ENCODE results near the gene MYCBP.
"Not testable (repeated sequence)": the region's sequence is repeated elsewhere in the genome, so short reads cannot be mapped to it uniquely, and the experiment has no call there.

The MYCBP gene

GRCh38 chr1:38865112-38865715 lies 7.9 kb downstream of the MYCBP start:
- no peak for DNase-seq

DNA sequence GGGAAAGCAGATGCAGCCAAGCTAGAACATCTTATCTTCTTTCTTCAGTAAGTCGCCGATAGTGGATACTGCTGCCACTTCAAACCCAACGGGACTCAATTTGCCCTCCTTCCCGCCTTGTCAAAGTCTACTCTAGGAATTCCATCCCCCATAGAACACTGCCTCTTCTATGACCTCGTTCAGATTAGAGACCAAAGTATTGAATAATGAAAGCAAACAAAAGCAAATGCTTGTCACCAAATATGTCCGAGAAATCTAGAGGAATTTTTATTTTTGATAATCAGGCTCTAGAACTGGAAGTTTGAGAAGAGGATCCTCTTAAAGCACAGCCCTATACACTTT lies 12.7 kb downstream of the MYCBP start:
- DNase-seq = no peak

GRCh38 chr1:38859561-38860453 lies 13.3 kb downstream of the MYCBP start, which contains the start of gene RRAGC:
TSS of gene RRAGC (minus strand) at chr1:38859772. CDS start at chr1:38859646, 126 bp downstream.
- peak; percentile 98 for DNase-seq

DNA sequence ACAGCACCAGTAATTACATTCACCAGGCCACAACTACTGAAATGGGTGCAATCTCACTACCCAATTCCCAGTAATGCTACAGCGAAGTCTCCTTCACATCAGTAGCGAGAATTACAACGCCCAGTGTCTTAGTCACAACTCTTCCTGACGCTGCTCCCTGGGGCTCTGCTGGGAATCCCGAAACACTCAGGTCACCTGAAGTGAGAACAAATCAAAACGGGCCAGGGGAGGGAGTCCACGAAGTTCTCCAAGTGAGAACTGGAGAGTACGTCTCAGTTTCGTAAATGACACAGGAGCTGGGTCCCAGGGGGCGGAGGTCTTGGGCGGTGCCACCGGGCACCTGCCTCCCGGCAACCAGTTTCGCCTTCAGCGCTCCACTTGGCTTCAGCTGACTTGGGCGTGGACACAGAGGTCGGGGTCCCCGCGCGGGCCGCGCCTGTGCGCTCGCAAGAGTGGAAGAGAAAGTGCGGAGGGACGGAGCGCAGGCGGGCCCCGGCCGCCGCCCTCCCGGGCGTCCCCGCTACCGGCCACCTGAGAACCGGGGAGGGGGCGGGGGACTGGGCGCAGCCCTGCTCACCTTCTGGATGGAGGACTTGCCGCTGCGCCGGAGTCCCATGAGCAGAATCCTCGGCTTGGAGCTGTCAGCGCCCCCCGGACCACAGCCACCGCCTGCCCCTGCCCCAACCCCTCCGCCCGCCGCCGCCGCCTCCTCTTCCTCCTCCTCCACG lies 14.2 kb downstream of the MYCBP start:
- DNase-seq = peak; percentile 74 to 79

- DNase-seq = no peak
Observed at GRCh38 chr1:38852780-38853179, 20.4 kb downstream of the MYCBP start.

- DNase-seq = no peak
Observed at GRCh38 chr1:38848071-38848470, 25.1 kb downstream of the MYCBP start.

DNA sequence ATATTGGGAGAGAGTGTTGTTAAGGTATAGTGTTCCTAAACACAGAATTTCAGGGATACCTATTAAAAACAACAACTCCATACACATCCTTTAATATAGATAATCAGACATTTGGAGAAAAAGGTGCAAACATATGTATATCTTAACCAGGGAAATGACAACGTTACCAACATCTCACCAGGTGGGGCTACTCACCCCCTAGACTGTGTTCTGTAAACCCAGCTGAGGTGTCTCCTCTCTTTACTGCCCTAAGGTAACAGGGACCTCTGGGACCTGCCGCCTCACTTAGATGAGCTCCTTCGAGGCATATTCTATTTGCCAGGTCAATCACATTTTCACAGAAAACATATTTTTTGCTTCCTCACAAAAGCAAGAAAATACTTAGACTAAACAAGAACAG lies 26.9 kb downstream of the MYCBP start:
- DNase-seq = no peak

DNA sequence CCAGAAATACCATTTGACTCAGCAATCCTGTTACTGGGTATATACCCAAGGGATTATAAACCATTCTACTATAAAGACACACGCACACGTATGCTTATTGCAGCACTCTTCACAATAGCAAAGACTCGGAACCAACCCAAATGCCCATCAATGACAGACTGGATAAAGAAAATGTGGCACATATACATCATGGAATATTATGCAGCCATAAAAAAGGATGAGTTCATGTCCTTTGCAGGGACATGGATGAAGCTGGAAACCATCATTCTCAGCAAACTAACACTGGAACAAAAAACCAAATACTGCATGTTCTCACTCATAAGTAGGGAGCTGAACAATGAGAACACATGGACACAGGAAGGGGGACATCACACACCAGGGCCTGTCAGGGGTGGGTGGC lies 28.1 kb downstream of the MYCBP start:
- DNase-seq = not testable (repeated sequence)

DNA sequence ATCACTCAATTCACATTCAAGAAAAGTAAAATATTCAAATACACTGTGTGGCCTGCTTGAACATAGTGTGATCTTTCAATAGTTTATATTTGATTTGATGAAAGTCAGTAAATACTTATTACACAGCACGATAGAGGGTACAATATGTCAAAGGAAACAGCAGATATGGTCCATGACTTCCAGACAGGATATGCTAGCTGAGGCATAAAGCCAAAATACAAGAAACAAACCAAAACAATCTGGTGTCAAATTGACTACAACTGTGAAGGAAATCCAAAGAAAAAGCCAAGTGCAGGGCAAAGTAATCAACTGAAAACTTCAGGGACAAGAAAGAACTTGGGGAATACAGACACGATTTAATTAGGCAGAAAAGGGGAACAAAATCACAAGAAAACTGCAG lies 32.9 kb downstream of the MYCBP start:
- DNase-seq = no peak

GRCh38 chr1:38839363-38839762 lies 33.8 kb downstream of the MYCBP start:
- no peak for DNase-seq

GRCh38 chr1:38836316-38836715 lies 36.8 kb downstream of the MYCBP start:
- DNase-seq = not testable (repeated sequence)

DNA sequence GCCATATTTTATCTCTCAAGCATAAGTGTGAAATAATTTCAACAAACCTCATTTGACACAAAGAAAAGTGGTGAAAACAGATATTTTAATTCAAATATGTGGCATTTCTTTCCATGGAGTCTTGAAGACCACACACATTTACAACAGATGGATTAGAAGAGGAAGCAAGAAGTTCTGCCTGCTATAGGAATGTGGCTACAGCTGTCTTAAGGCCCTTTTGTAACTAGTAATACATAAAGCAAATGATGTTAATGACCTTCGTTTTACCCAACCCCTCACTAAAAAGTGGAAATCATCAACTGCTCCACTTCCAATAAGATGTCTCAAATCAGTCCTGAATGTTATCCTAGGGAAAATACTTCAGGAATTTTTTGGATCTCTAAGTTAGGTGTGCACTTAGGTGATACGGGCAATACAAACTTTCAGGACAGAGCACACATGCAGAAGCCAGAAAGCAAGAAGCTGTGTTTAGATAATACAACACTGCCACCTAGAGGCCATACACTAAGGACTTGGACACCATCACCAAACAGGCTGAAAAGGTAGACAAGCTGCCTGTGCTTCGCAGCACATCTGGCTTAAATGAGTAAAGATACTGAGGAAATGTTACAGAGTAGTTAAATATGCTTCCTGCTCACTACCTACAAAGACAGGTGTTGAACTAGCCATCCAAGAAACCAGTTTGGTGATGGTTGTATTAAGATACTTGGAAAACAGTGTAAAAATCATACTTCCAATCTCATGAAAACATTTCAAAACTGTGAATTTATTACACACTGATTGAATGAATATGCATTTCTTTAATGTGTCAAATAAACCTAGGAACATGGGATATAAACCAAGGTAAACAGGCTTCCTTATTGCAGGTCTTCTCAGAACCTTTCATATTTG lies 38.0 kb downstream of the MYCBP start:
- peak in 1 of 2 experiments; percentile 34 for DNase-seq

DNA sequence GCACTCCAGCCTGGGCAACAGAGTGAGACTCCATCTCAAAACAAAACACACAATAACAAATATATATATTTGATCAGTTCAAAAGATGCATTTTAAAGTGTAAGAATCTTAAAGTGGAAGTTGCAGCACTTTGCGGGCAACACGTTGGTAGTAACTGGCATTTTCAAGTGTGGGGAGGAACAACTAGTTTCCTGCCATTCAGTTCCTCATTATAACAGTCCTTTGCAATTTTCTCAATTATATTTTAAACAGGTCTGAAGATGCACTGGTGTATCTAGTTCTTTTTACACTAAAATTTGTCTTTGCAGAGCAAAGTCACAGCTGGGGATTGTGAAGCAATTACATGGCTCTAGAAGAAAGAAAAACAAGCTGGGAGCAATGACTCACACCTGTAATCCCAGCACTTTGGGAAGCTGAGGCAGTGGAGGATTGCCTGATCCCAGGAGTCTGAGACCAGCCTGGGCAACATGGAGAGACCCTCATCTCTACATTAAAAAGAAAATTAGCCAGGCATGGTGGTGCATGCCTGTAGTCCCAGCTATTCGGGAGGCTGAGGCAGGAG lies 38.8 kb downstream of the MYCBP start:
- no peak for DNase-seq

- DNase-seq = no peak
Observed at GRCh38 chr1:38833146-38833545, 40.0 kb downstream of the MYCBP start.

- DNase-seq = no peak
Observed at GRCh38 chr1:38832370-38832734, 40.8 kb downstream of the MYCBP start.

DNA sequence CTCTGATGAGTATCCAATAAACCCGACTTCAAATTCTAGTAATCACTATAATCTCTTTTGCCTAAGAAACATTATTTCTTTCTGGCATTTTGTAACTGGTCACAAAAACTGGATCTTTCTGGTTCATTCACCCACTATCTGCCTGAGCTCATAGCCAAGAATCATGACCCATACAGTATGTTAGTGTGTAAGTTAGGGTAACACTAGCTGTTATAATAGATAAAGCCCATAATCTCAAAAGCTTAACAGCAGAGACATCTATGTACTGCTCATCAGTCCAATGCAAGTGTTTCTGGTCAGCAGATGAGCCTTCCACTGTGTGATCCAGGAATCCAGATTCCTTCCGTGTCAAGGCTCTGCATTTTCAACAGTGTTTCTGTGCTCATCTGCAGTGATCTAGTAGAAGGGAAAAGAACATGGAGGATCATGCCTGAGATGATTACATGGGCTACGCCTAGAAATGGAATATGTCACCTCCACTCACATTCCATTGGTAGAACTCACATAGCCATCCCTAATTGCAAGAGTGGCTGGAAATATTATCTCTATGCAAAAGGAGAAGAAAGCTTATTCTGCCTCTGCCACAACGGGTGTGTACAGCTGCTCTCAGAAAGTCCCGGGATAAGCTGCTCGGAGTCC lies 41.3 kb downstream of the MYCBP start:
- DNase-seq = no peak

DNA sequence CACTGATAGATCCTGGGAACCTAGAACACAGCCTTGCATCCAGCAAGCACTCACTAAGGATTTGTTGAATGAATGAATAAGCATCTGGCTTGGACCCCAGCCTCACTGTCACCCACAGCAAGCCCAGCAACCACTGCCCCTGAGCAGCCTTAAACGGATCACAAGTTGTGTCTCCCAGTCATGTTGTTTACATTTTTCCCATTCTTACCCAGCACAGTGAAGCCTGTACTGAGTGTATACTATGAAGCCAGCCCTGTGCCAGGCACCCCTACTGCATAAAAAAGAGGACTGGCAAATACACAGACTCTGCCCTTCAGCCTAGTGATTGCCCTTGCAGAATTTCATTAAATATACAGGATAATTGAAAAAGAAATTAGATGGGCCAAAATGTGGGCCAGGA lies 43.8 kb downstream of the MYCBP start:
- no peak for DNase-seq

DNA sequence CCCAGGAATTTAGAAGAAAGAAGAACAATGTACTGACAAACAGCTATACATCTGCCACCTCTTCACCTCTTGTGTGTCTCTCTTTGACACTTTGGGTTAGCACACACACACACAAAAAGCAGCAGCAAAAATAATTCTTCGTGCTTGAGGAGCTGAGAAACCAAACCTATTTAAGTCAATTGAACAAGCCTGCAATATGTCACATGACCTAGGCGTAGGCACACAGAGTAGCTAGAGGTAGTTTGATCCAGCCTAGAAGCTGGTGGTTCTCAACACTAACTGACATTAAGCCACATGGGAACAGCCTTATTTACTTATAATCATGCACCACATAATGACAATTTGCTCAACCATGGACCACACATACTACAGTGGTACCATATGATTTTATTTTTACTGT lies 45.8 kb downstream of the MYCBP start:
- DNase-seq = no peak

GRCh38 chr1:38826886-38827285 lies 46.3 kb downstream of the MYCBP start:
- DNase-seq = no peak

DNA sequence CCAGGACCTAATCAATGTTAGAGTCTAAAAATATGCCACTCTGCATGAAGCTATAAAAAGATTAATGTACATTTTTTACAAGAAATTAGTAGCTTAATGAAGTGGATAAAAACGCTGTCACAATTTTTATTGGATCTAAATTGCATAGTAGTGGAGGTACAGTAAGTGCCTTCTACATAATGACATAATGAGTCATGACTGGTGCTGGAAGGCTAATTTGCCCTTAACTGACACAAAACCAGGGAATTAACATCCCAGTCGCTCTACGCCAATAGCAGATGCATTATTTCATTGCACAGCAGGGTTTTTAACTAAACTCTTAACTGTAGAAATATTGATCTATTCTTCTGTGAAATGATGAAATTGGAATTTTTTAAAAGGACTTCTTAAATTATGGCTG lies 46.9 kb downstream of the MYCBP start:
- DNase-seq = no peak

DNA sequence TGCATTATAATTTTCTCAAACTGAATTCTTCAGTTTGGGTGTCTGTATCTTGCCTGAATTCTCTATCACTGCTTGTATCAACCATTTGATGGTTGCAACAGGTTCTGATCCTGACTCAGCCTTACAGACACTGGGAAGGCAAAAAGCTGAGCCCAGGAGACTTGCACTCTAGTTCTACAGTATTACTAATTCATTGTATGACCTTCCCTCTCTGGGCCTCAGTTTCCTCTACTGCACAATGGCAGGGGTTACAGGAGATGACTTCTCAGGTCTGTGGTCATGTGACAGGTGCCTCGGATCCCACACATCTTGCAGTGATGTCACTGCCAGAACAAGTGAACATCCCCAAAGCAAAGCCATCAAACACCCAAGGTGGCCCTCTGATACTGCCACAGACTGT lies 52.3 kb downstream of the MYCBP start:
- no peak for DNase-seq

DNA sequence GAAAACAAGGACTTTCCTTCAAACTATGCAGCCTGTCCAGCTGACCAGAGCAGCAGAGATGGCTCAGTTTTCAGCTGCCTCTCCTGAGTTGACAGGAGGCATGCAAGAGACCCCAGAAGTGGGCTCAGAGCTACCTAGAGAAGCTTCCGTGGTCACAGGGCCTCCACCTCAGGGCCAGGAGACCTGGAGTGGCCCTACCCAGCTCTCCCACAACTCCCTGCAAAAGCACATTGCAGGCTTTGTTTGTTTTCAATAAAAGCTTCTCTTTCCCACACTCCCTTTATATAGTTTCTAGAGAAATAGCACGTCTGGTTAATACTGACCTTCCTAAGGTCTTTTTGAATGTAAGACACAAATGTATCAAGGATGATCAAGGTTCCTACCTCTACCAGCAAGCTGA lies 53.6 kb downstream of the MYCBP start:
- DNase-seq = no peak

All from activated T-cell treated with anti-CD3 and anti-CD28 coated beads, Interleukin-2, amount 50 U/mL, for 48 hours (primary cell).